ENCODE measurements around the gene PRIM2.
"Not testable (repeated sequence)": the region's sequence is repeated elsewhere in the genome, so short reads cannot be mapped to it uniquely, and the experiment has no call there.

Gene PRIM2

DNA sequence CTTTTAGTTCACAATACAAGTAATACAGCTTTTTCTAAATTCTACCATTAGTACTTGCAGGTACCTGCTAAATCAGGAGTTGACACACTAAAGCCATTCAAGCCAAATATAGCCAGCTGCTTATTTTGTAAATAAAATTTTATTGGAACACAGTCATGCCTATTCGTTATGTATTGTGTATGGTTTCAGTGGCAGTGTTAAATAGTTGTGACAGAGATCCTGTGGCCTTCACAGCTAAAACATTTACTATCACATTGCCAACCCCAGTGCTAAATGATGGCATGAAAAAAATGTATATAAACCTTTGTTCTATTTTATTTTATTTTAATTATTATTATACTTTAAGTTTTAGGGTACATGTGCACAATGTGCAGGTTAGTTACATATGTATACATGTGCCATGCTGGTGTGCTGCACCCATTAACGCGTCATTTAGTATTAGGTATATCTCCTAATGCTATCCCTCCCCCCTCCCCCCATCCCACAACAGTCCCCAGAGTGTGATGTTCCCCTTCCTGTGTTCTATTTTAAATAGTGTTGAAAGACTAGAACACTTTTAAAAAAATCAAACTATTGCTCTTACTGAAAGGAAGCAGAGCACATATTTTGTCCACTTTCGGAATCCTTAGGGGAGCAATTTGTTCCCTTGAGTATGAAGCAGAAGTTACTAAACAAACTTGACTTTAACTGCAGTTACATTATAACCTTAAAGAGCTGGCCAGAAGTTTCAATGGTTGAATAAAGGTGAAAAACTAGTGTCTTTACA, 115.7 kb downstream of the PRIM2 start:
- no peak overlapping the region for H3K27ac ChIP-seq (ENCODE audit: low read depth, low read length)
- H3K36me3 ChIP-seq (ENCODE audit: insufficient read depth, low read length) = no peaks in the 10 kb centered on the region
- no peaks in the 10 kb centered on the region for H3K27me3 ChIP-seq (ENCODE audit: control insufficient read depth in 1 of 2, insufficient read depth in 2 of 2, low read length in 2 of 2)
- no peaks in the 10 kb centered on the region for H3K9me3 ChIP-seq (ENCODE audit: low read length)
- peaks cover 5% of the 10 kb centered on the region for H3K4me1 ChIP-seq (ENCODE audit: insufficient read depth, low read length)
- no peak overlapping the region for H3K4me3 ChIP-seq (ENCODE audit: low read depth in 1 of 2, low read length in 2 of 2)
- no peak overlapping the region for H3K9ac ChIP-seq (ENCODE audit: low read length)

DNA sequence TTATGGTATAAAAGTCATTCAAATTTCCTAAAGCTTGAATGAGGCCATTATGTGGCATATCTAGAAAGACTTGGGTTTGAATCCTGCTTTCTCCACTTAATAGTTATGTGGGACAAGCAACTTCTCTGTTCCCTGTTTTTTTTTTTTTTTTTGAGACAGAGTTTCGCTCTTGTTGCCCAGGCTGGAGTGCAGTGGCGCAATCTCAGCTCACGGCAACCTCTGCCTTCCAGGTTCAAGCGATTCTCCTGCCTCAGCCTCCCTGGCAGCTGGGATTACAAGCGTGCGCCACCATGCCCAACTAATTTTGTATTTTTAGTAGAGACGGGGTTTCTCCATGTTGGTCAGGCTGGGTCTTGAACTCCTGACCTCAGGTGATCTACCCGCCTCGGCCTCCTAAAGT, 116.4 kb downstream of the PRIM2 start:
- not testable (repeated sequence) for H3K27ac ChIP-seq (ENCODE audit: low read depth, low read length); H3K9me3 ChIP-seq (ENCODE audit: low read length); H3K27me3 ChIP-seq (ENCODE audit: control insufficient read depth in 1 of 2, insufficient read depth in 2 of 2, low read length in 2 of 2); H3K9ac ChIP-seq (ENCODE audit: low read length); H3K4me3 ChIP-seq (ENCODE audit: low read depth in 1 of 2, low read length in 2 of 2); H3K36me3 ChIP-seq (ENCODE audit: insufficient read depth, low read length); H3K4me1 ChIP-seq (ENCODE audit: insufficient read depth, low read length)

DNA sequence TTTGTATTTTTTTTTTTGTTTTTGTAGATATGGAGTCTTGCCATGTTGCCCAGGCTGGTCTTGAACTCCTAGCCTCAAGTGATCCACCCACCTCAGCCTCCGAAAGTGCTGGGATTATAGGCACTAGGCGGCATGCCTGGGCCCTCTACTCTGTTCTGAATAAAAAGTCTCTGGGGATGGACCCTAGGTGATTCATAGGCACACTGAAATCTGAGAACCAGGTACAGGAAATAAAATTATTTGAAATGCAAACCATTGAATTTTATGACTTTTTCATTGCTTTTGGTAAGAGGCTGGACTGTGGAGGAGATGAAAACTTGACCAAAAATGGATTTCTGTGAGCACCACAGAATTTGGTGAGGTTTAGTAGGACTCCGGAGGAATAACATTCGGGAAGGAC, 117.5 kb downstream of the PRIM2 start:
- Histone ChIP-seq H3K36me3 (ENCODE audit: insufficient read depth, low read length) (no peaks in the 10 kb centered on the region), H3K9ac (ENCODE audit: low read length) (no peak overlapping the region), H3K4me1 (ENCODE audit: insufficient read depth, low read length) (peaks cover 5% of the 10 kb centered on the region), H3K27me3 (ENCODE audit: control insufficient read depth in 1 of 2, insufficient read depth in 2 of 2, low read length in 2 of 2) (no peaks in the 10 kb centered on the region), H3K9me3 (ENCODE audit: low read length) (no peaks in the 10 kb centered on the region), H3K27ac (ENCODE audit: low read depth, low read length) (no peak overlapping the region), H3K4me3 (ENCODE audit: low read depth in 1 of 2, low read length in 2 of 2) (no peak overlapping the region)

DNA sequence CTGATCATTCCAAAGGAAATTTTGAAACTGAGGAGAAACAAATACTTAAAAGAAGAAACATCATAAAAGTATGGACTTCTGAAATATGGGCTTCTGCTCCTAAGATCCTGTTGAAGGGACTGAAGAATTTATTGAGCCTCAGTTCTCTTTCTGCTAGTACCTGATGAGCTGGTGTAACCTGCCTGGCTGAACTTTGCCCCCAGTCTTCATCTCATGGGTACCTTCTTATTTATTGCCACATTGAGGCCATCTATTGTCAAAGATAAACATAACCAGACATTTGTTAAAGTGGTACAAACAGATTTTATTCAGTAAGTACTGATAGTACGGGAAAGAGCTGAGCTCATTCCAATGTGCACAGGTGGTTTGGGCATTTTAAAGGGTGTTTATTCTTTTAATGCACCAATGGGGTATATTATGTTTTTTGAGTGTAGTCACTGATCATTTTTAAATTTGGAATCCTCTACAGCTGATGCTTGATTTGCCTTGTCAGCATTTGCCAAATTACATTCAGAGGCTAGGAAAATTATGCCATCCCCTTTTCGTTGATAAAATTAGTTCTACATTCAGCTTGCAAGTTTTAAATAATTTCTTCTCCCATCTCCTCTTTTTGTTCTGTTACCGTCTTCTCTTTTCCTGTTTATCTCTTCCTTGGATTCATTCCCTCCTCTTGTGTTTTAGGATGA, 118.2 kb downstream of the PRIM2 start:
- Histone ChIP-seq H3K9me3 (ENCODE audit: low read length) (no peaks in the 10 kb centered on the region), H3K4me3 (ENCODE audit: low read depth in 1 of 2, low read length in 2 of 2) (no peak overlapping the region), H3K36me3 (ENCODE audit: insufficient read depth, low read length) (no peaks in the 10 kb centered on the region), H3K27ac (ENCODE audit: low read depth, low read length) (no peak overlapping the region), H3K4me1 (ENCODE audit: insufficient read depth, low read length) (peaks cover 5% of the 10 kb centered on the region), H3K9ac (ENCODE audit: low read length) (no peak overlapping the region), H3K27me3 (ENCODE audit: control insufficient read depth in 1 of 2, insufficient read depth in 2 of 2, low read length in 2 of 2) (no peaks in the 10 kb centered on the region)

DNA sequence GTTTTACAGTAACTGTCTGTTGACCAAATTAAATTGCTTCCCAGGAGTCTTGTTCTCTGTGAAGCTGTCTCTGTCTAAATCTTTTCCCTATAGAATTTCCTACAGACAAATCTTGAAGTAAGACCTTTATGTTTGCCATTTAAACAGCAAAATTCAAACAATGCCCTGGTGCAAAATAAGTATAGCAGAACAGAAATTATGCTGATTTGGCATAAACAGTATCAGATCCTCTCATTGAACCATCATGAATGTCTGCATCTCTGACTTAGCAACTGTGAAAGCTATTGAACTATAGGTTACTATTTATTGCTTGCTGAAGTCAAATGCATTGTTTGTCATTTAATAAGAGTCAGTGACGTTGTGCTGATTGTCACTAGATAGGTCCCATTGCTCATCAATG, 123.3 kb downstream of the PRIM2 start:
- H3K36me3 ChIP-seq (ENCODE audit: insufficient read depth, low read length); H3K27me3 ChIP-seq (ENCODE audit: control insufficient read depth in 1 of 2, insufficient read depth in 2 of 2, low read length in 2 of 2); H3K4me3 ChIP-seq (ENCODE audit: low read depth in 1 of 2, low read length in 2 of 2); H3K4me1 ChIP-seq (ENCODE audit: insufficient read depth, low read length); H3K27ac ChIP-seq (ENCODE audit: low read depth, low read length); H3K9ac ChIP-seq (ENCODE audit: low read length); H3K9me3 ChIP-seq (ENCODE audit: low read length): not testable (repeated sequence)

DNA sequence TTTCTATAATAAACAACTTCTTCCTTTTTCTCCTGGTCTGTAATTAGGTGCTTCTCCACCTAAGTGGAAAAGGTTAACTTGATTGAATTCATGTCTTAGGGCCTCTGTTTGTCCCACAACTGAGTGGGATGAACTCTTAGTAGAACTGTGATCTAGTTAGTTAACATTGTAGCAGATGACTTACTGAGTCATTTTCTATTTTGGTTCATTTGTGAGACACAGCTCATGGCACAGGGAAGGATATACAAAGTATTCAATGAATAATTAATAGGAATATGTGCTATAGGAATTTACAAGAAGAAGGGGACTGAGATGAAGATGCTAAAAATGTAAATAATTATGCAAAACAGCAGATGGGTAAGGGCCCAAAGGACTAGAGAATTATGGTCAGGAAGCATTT, 124.7 kb downstream of the PRIM2 start:
- not testable (repeated sequence) for H3K27ac ChIP-seq (ENCODE audit: low read depth, low read length); H3K27me3 ChIP-seq (ENCODE audit: control insufficient read depth in 1 of 2, insufficient read depth in 2 of 2, low read length in 2 of 2); H3K9me3 ChIP-seq (ENCODE audit: low read length); H3K4me1 ChIP-seq (ENCODE audit: insufficient read depth, low read length); H3K9ac ChIP-seq (ENCODE audit: low read length); H3K4me3 ChIP-seq (ENCODE audit: low read depth in 1 of 2, low read length in 2 of 2); H3K36me3 ChIP-seq (ENCODE audit: insufficient read depth, low read length)

DNA sequence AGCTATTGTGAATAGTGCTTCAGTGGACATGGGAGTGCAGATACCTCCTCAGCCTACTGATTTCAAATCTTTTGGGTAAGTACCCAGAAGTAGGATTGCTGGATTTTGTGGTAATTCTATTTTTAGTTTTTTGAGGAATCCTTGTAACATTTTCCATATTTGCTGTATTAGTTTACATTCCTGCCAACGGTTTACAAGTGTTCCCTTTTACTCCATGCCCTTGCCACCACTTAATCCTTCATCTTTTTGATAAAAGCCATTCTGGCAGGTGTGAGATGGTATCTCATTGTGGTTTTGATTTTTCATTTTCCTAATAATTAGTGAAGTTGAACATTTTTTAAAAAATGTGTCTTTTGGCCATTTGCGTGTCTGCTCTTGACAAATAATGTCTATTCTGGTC, 125.8 kb downstream of the PRIM2 start:
- H3K9ac ChIP-seq (ENCODE audit: low read length); H3K4me1 ChIP-seq (ENCODE audit: insufficient read depth, low read length); H3K4me3 ChIP-seq (ENCODE audit: low read depth in 1 of 2, low read length in 2 of 2); H3K9me3 ChIP-seq (ENCODE audit: low read length); H3K36me3 ChIP-seq (ENCODE audit: insufficient read depth, low read length); H3K27ac ChIP-seq (ENCODE audit: low read depth, low read length); H3K27me3 ChIP-seq (ENCODE audit: control insufficient read depth in 1 of 2, insufficient read depth in 2 of 2, low read length in 2 of 2): not testable (repeated sequence)

GRCh38 chr6:57444787-57445186, 127.4 kb downstream of the PRIM2 start:
- not testable (repeated sequence) for H3K27ac ChIP-seq (ENCODE audit: low read depth, low read length); H3K4me3 ChIP-seq (ENCODE audit: low read depth in 1 of 2, low read length in 2 of 2); H3K27me3 ChIP-seq (ENCODE audit: control insufficient read depth in 1 of 2, insufficient read depth in 2 of 2, low read length in 2 of 2); H3K9ac ChIP-seq (ENCODE audit: low read length); H3K36me3 ChIP-seq (ENCODE audit: insufficient read depth, low read length); H3K9me3 ChIP-seq (ENCODE audit: low read length); H3K4me1 ChIP-seq (ENCODE audit: insufficient read depth, low read length)

GRCh38 chr6:57445379-57445778, 127.9 kb downstream of the PRIM2 start:
- H3K36me3 ChIP-seq (ENCODE audit: insufficient read depth, low read length) = not testable (repeated sequence)

GRCh38 chr6:57445790-57446468, 128.5 kb downstream of the PRIM2 start:
- H3K4me1 ChIP-seq (ENCODE audit: insufficient read depth, low read length); H3K9me3 ChIP-seq (ENCODE audit: low read length); H3K27me3 ChIP-seq (ENCODE audit: control insufficient read depth in 1 of 2, insufficient read depth in 2 of 2, low read length in 2 of 2); H3K4me3 ChIP-seq (ENCODE audit: low read depth in 1 of 2, low read length in 2 of 2); H3K9ac ChIP-seq (ENCODE audit: low read length); H3K36me3 ChIP-seq (ENCODE audit: insufficient read depth, low read length); H3K27ac ChIP-seq (ENCODE audit: low read depth, low read length): not testable (repeated sequence)

More at GRCh38 chr6:57445379-57445778, 127.9 kb downstream of the PRIM2 start:
- not testable (repeated sequence) for H3K9ac ChIP-seq (ENCODE audit: low read length); H3K4me1 ChIP-seq (ENCODE audit: insufficient read depth, low read length); H3K9me3 ChIP-seq (ENCODE audit: low read length); H3K27me3 ChIP-seq (ENCODE audit: control insufficient read depth in 1 of 2, insufficient read depth in 2 of 2, low read length in 2 of 2); H3K27ac ChIP-seq (ENCODE audit: low read depth, low read length); H3K4me3 ChIP-seq (ENCODE audit: low read depth in 1 of 2, low read length in 2 of 2)

DNA sequence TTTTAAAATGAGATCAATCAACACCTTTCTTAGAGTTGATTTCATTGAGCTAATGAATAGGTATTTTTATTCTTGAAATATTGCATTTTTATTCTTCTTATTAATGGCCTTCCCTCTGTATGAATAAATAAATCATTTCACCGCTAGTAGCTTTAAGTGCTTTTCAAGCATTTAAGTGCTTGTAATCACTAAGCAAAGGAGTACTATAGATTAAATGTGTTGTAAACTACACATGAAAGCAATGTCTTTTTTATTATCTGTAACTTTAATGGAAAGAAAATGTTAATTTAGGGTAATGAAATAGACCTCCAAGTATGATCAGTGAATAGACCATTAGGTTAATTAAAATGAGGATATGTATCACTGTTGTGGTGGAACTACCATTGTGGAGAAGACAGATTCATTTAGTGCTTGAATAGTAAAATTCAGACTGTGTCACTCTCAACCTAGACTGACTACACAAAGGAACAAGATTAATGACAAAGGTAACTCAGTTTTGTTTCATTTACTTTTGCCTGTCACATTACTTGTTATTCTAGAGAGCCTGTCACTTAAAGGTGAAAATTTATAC, 132.2 kb downstream of the PRIM2 start:
- H3K4me3 ChIP-seq (ENCODE audit: low read depth in 1 of 2, low read length in 2 of 2); H3K4me1 ChIP-seq (ENCODE audit: insufficient read depth, low read length); H3K9me3 ChIP-seq (ENCODE audit: low read length); H3K9ac ChIP-seq (ENCODE audit: low read length); H3K27me3 ChIP-seq (ENCODE audit: control insufficient read depth in 1 of 2, insufficient read depth in 2 of 2, low read length in 2 of 2); H3K27ac ChIP-seq (ENCODE audit: low read depth, low read length); H3K36me3 ChIP-seq (ENCODE audit: insufficient read depth, low read length): not testable (repeated sequence)

Measured in muscle layer of colon (tissue), 2 donors.